Measurements from ENCODE around the gene CFAP92.

CFAP92 gene

DNA sequence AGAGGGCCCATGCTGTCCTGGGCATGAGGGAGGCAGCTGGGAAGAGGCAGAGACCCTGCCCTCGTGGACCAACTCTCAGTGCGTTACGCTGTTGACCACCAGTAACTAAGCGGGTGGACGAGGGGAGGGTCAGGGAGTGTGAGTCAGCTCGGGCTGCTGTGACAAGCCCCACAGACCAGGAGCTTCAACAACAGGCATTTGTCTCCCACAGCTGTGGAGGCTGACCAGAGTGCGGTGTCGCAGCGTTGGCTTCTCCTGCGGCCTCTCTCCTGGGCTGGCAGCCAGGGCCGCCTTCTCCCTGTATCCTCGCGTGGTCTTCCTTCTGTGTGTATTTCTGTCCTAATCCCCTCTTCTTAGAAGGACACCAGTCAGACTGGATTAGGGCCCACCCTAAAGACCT lies 20.3 kb upstream of the CFAP92 start:
- DNase-seq (ENCODE audit: low read depth, low spot score), result no peak
- H3K36me3 ChIP-seq (ENCODE audit: insufficient read depth, insufficient read length, low read length), result no peaks in the 10 kb centered on the region
- H3K9me3 ChIP-seq (ENCODE audit: insufficient read depth, low read length), result no peaks in the 10 kb centered on the region
- no peaks in the 10 kb centered on the region for H3K27me3 ChIP-seq (ENCODE audit: insufficient read depth, insufficient read length)
- H3K9ac ChIP-seq (ENCODE audit: insufficient read length, low read depth), result no peak overlapping the region
- peaks cover 15% of the 10 kb centered on the region for H3K4me1 ChIP-seq (ENCODE audit: insufficient read depth, insufficient read length)
- TF ChIP-seq SUZ12 (IDR thresholded peaks at IDR 0.05; ENCODE audit: extremely low read depth, insufficient read depth, insufficient read length) (no peak), ZNF274 (IDR thresholded peaks at IDR 0.05; ENCODE audit: low read depth, low read length) (no peak), YY1 (IDR thresholded peaks at IDR 0.05; ENCODE audit: insufficient read depth, insufficient read length) (no peak)
- no peak overlapping the region for H3K4me3 ChIP-seq (ENCODE audit: insufficient read length, low read depth)

GRCh38 chr3:129013491-129013891 lies 19.6 kb upstream of the CFAP92 start:
- H3K9ac ChIP-seq (ENCODE audit: insufficient read length, low read depth), result no peak overlapping the region
- DNase-seq (ENCODE audit: low read depth, low spot score), result no peak
- no peak overlapping the region for H3K4me3 ChIP-seq (ENCODE audit: insufficient read length, low read depth)
- no peaks in the 10 kb centered on the region for H3K36me3 ChIP-seq (ENCODE audit: insufficient read depth, insufficient read length, low read length)
- no peak for TF ChIP-seq YY1 (IDR thresholded peaks at IDR 0.05; ENCODE audit: insufficient read depth, insufficient read length)
- TF ChIP-seq SUZ12 (IDR thresholded peaks at IDR 0.05; ENCODE audit: extremely low read depth, insufficient read depth, insufficient read length), result no peak
- no peak for TF ChIP-seq ZNF274 (IDR thresholded peaks at IDR 0.05; ENCODE audit: low read depth, low read length)
- H3K27me3 ChIP-seq (ENCODE audit: insufficient read depth, insufficient read length), result no peaks in the 10 kb centered on the region
- H3K4me1 ChIP-seq (ENCODE audit: insufficient read depth, insufficient read length), result peaks cover 15% of the 10 kb centered on the region
- no peaks in the 10 kb centered on the region for H3K9me3 ChIP-seq (ENCODE audit: insufficient read depth, low read length)

- no peak for DNase-seq (ENCODE audit: low read depth, low spot score)
- no peaks in the 10 kb centered on the region for H3K36me3 ChIP-seq (ENCODE audit: insufficient read depth, insufficient read length, low read length)
- TF ChIP-seq ZNF274 (IDR thresholded peaks at IDR 0.05; ENCODE audit: low read depth, low read length), result no peak
- no peak for TF ChIP-seq YY1 (IDR thresholded peaks at IDR 0.05; ENCODE audit: insufficient read depth, insufficient read length)
- no peak for TF ChIP-seq SUZ12 (IDR thresholded peaks at IDR 0.05; ENCODE audit: extremely low read depth, insufficient read depth, insufficient read length)
Measured at GRCh38 chr3:129010310-129010956, 16.6 kb upstream of the CFAP92 start.

GRCh38 chr3:129009266-129009665 lies 15.4 kb upstream of the CFAP92 start:
- Histone ChIP-seq H3K36me3 (ENCODE audit: insufficient read depth, insufficient read length, low read length) (no peaks in the 10 kb centered on the region), H3K4me1 (ENCODE audit: insufficient read depth, insufficient read length) (peaks cover 3% of the 10 kb centered on the region), H3K27me3 (ENCODE audit: insufficient read depth, insufficient read length) (peaks cover 25% of the 10 kb centered on the region), H3K9ac (ENCODE audit: insufficient read length, low read depth) (no peak overlapping the region), H3K9me3 (ENCODE audit: insufficient read depth, low read length) (no peaks in the 10 kb centered on the region), H3K4me3 (ENCODE audit: insufficient read length, low read depth) (no peak overlapping the region)
- no peak for DNase-seq (ENCODE audit: low read depth, low spot score)
- TF ChIP-seq SUZ12 (IDR thresholded peaks at IDR 0.05; ENCODE audit: extremely low read depth, insufficient read depth, insufficient read length) (no peak), ZNF274 (IDR thresholded peaks at IDR 0.05; ENCODE audit: low read depth, low read length) (no peak), YY1 (IDR thresholded peaks at IDR 0.05; ENCODE audit: insufficient read depth, insufficient read length) (no peak)

More at GRCh38 chr3:129010310-129010956, 16.6 kb upstream of the CFAP92 start:
- Histone ChIP-seq H3K4me3 (ENCODE audit: insufficient read length, low read depth) (no peak overlapping the region), H3K9me3 (ENCODE audit: insufficient read depth, low read length) (no peaks in the 10 kb centered on the region), H3K4me1 (ENCODE audit: insufficient read depth, insufficient read length) (peaks cover 7% of the 10 kb centered on the region), H3K27me3 (ENCODE audit: insufficient read depth, insufficient read length) (peaks cover 14% of the 10 kb centered on the region), H3K9ac (ENCODE audit: insufficient read length, low read depth) (no peak overlapping the region)

- peaks cover 3% of the 10 kb centered on the region for H3K4me1 ChIP-seq (ENCODE audit: insufficient read depth, insufficient read length)
- H3K27me3 ChIP-seq (ENCODE audit: insufficient read depth, insufficient read length), result peaks cover 39% of the 10 kb centered on the region
- no peak overlapping the region for H3K4me3 ChIP-seq (ENCODE audit: insufficient read length, low read depth)
- no peaks in the 10 kb centered on the region for H3K36me3 ChIP-seq (ENCODE audit: insufficient read depth, insufficient read length, low read length)
- H3K9ac ChIP-seq (ENCODE audit: insufficient read length, low read depth), result no peak overlapping the region
- no peak for DNase-seq (ENCODE audit: low read depth, low spot score)
- no peak for TF ChIP-seq YY1 (IDR thresholded peaks at IDR 0.05; ENCODE audit: insufficient read depth, insufficient read length)
- no peak for TF ChIP-seq ZNF274 (IDR thresholded peaks at IDR 0.05; ENCODE audit: low read depth, low read length)
- TF ChIP-seq SUZ12 (IDR thresholded peaks at IDR 0.05; ENCODE audit: extremely low read depth, insufficient read depth, insufficient read length), result no peak
- no peaks in the 10 kb centered on the region for H3K9me3 ChIP-seq (ENCODE audit: insufficient read depth, low read length)
Measured at GRCh38 chr3:129007792-129008191, 13.9 kb upstream of the CFAP92 start.

- Histone ChIP-seq H3K36me3 (ENCODE audit: insufficient read depth, insufficient read length, low read length) (no peaks in the 10 kb centered on the region), H3K9me3 (ENCODE audit: insufficient read depth, low read length) (no peaks in the 10 kb centered on the region), H3K4me1 (ENCODE audit: insufficient read depth, insufficient read length) (peaks cover 8% of the 10 kb centered on the region), H3K27me3 (ENCODE audit: insufficient read depth, insufficient read length) (peaks cover 49% of the 10 kb centered on the region), H3K4me3 (ENCODE audit: insufficient read length, low read depth) (no peak overlapping the region), H3K9ac (ENCODE audit: insufficient read length, low read depth) (no peak overlapping the region)
- no peak for DNase-seq (ENCODE audit: low read depth, low spot score)
- TF ChIP-seq ZNF274 (IDR thresholded peaks at IDR 0.05; ENCODE audit: low read depth, low read length), result no peak
- no peak for TF ChIP-seq SUZ12 (IDR thresholded peaks at IDR 0.05; ENCODE audit: extremely low read depth, insufficient read depth, insufficient read length)
- TF ChIP-seq YY1 (IDR thresholded peaks at IDR 0.05; ENCODE audit: insufficient read depth, insufficient read length), result no peak
Measured at GRCh38 chr3:129006864-129007263, 13.0 kb upstream of the CFAP92 start.

DNA sequence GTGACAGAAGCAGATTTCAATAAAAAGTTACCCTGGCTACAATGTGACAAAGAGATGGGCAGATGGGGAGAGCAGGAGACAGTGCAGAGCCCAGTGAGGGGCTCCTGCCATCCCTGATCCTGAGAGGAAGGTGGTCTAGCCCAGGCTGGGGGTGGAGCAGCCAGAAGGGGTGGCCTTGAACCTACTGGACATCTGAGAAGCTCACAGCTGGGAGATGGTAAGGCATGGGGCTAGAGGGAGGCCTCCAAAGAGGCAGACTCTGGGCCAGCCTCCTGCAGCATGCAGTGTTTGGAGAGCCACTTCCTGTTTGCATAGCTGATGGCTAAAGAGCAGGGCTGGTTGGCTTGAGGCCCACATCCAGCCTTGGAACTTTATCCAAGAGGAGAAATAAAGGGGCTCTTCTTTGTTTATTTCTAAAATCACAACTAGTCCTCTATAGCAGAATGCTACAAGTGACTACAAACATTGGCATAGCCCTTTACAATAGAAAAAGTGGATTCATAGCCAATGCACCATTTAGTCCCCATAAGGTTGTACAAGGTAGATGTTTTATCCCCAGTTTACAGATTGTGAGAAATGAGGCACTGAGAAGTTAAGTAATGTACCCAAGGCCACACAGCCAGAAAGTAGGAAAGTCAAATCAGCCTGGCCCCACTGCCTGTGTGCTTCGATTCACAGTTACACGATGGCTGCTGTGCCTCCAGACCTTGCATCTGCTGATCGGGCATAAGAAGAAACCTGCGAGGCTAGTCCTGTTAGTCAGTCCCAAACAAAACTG lies 11.8 kb upstream of the CFAP92 start:
- Histone ChIP-seq H3K4me3 (ENCODE audit: insufficient read length, low read depth) (no peak overlapping the region), H3K9me3 (ENCODE audit: insufficient read depth, low read length) (no peaks in the 10 kb centered on the region), H3K36me3 (ENCODE audit: insufficient read depth, insufficient read length, low read length) (no peaks in the 10 kb centered on the region), H3K9ac (ENCODE audit: insufficient read length, low read depth) (no peak overlapping the region), H3K4me1 (ENCODE audit: insufficient read depth, insufficient read length) (peaks cover 10% of the 10 kb centered on the region), H3K27me3 (ENCODE audit: insufficient read depth, insufficient read length) (peaks cover 60% of the 10 kb centered on the region)
- TF ChIP-seq SUZ12 (IDR thresholded peaks at IDR 0.05; ENCODE audit: extremely low read depth, insufficient read depth, insufficient read length) (no peak), YY1 (IDR thresholded peaks at IDR 0.05; ENCODE audit: insufficient read depth, insufficient read length) (no peak), ZNF274 (IDR thresholded peaks at IDR 0.05; ENCODE audit: low read depth, low read length) (no peak)
- DNase-seq (ENCODE audit: low read depth, low spot score), result no peak
